Rectal smooth muscle tissue (tissue), 1 donor: Measurements from ENCODE around the gene OTUD7B.

ENCODE experiments used
- H3K27ac ChIP-seq: one replicate; pipeline ENCODE4 v1.7.0; 2013; ENCODE audit warnings: low read depth, low read length, inconsistent platforms
- H3K27me3 ChIP-seq: one replicate; pipeline ENCODE4 v1.7.0; 2013; ENCODE audit warnings: low read length; ENCODE audit not compliant: control insufficient read depth, insufficient read depth
- H3K36me3 ChIP-seq: one replicate; pipeline ENCODE4 v1.7.0; 2013; ENCODE audit warnings: low read length; ENCODE audit not compliant: control insufficient read depth, insufficient read depth
- H3K4me1 ChIP-seq: one replicate; pipeline ENCODE4 v1.7.0; 2013; ENCODE audit warnings: low read length; ENCODE audit not compliant: control insufficient read depth, insufficient read depth
- H3K4me3 ChIP-seq: one replicate; pipeline ENCODE4 v1.7.0; 2013; ENCODE audit warnings: low read length
- H3K9ac ChIP-seq: one replicate; pipeline ENCODE4 v1.7.0; 2013; ENCODE audit warnings: low read length

The OTUD7B gene

GRCh38 chr1:150020711-150021110 is 10.2 kb upstream of the OTUD7B start:
- no peak overlapping the region for H3K27ac ChIP-seq

GRCh38 chr1:150018165-150018564 is 7.6 kb upstream of the OTUD7B start:
- H3K27ac ChIP-seq = no peak overlapping the region
- H3K36me3 ChIP-seq = no peaks in the 10 kb centered on the region
- H3K9ac ChIP-seq = no peak overlapping the region
- H3K4me3 ChIP-seq = no peak overlapping the region
- H3K4me1 ChIP-seq = no peaks in the 10 kb centered on the region
- no peaks in the 10 kb centered on the region for H3K27me3 ChIP-seq

More at GRCh38 chr1:150020711-150021110, 10.2 kb upstream of the OTUD7B start:
- no peak overlapping the region for H3K4me3 ChIP-seq
- H3K36me3 ChIP-seq = no peaks in the 10 kb centered on the region
- no peaks in the 10 kb centered on the region for H3K27me3 ChIP-seq
- H3K9ac ChIP-seq = no peak overlapping the region
- no peaks in the 10 kb centered on the region for H3K4me1 ChIP-seq

GRCh38 chr1:150017206-150017750 is 6.8 kb upstream of the OTUD7B start:
- H3K27ac ChIP-seq = no peak overlapping the region
- no peak overlapping the region for H3K4me3 ChIP-seq
- no peaks in the 10 kb centered on the region for H3K4me1 ChIP-seq
- H3K9ac ChIP-seq = no peak overlapping the region
- H3K27me3 ChIP-seq = no peaks in the 10 kb centered on the region
- no peaks in the 10 kb centered on the region for H3K36me3 ChIP-seq

GRCh38 chr1:150015651-150016131 is 5.2 kb upstream of the OTUD7B start:
- H3K27ac ChIP-seq = no peak overlapping the region
- no peak overlapping the region for H3K4me3 ChIP-seq
- peaks cover 5% of the 10 kb centered on the region for H3K4me1 ChIP-seq
- H3K36me3 ChIP-seq = no peaks in the 10 kb centered on the region
- no peak overlapping the region for H3K9ac ChIP-seq
- H3K27me3 ChIP-seq = no peaks in the 10 kb centered on the region

DNA sequence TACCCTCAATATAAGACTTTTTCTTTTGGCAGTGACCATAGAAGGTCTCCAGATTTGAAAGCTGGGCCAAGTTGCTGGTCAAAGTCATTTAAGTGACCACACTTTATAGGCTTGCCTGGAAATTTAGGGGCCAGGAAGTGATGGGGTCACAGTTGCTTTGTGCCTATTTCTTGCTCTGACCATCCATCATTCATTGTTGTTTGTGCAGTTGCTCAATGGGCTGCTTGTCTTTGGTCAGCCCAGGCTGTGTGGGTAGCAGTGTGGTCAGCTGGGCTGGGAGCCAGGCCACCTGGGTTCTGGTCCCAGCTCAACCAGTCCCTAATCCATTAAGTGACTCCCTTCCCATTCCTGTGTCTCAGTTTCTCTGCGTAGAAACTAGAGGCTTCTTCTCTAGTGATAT is 2.1 kb upstream of the OTUD7B start:
- Histone ChIP-seq H3K27me3 (no peaks in the 10 kb centered on the region), H3K36me3 (no peaks in the 10 kb centered on the region), H3K4me1 (peaks cover 20% of the 10 kb centered on the region), H3K27ac (no peak overlapping the region), H3K9ac (no peak overlapping the region), H3K4me3 (no peak overlapping the region)

DNA sequence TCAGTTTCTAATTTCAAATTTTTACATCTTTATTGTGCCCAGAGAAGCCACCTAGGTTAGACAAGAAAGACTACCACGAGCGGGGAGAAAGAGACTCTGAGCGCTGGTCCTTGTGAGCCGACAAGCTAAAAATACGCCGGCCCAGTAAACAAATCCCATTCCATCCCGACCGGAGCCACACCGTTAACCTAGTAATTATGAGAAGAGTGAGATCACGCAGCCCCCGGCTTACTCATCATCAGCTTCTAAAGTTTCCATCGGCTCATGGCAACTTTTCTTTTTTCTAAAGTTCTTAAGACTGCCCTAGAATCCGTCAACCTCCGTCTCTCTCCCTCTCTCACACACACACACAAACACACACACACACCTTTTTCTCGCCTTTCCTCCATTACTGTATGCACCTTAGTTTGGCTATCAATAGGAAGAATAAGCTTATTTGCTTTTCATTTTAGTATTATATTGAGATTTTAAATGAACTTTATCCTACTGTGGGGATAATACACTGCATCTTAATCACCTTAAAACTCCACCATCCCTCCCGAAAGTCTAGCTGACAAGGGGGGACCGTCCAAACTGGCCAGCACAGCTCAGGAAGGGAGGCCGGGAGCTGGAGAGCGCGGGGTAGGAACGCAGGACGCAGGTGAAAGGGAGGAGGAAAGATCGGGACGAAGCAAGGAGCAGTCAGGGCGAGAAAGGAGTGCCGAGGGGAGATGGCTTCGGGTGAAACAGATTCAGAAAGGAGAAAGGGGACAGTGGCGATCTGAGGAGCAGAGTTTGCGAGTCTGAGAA is 728 bp downstream of the OTUD7B start:
- Histone ChIP-seq H3K9ac (peak overlapping the region; percentile 96), H3K27ac (peak overlapping the region; percentile 95), H3K36me3 (no peaks in the 10 kb centered on the region), H3K4me1 (peaks cover 27% of the 10 kb centered on the region), H3K4me3 (peak overlapping the region; percentile 97), H3K27me3 (no peaks in the 10 kb centered on the region)

DNA sequence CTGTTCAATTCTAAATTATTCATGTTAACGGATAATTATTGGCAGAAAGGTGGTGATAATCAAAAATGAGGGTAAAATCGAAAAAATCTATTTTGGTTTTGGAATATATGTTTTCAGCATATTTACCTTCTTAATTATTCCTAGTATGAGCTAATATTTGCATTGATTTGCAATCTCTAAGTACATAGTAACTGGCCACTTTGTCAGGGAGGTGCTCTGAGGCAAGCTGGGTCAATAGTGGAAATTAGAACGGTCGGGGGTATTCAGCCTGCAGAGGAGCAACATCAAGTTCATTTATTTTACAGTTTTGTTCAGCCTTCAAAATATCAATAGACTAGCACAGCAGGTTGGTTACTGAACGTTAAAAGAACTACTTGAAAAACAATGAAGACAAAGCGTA is 1.8 kb downstream of the OTUD7B start:
- H3K27me3 ChIP-seq = no peaks in the 10 kb centered on the region
- H3K27ac ChIP-seq = peak overlapping the region; percentile 95
- H3K9ac ChIP-seq = no peak overlapping the region
- peak overlapping the region; percentile 97 for H3K4me3 ChIP-seq
- peaks cover 27% of the 10 kb centered on the region for H3K4me1 ChIP-seq
- no peaks in the 10 kb centered on the region for H3K36me3 ChIP-seq

DNA sequence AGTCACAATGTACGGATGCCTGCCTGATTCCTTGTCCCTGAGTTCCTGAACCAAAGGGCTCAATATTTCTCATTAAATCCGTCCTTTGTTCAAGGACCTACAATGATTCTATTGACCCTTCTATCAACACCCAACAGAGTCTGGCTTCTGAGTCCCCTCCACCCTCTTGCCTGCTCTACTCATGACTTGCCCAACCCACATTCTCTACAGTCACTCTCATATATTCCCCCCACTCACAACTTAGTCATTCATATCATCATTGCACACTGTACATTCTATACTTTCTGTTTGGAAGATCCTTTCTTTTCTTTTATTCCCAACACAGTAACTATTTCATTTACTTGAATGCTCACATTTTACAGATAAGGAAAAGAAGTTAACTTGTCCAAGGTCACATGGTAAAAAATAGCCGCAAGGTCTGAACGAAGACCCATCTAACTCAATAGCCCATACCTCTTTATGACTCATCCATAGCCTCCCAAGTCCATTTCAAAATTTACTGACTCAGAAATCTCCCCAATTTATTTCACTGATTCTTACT is 3.6 kb downstream of the OTUD7B start:
- Histone ChIP-seq H3K4me3 (no peak overlapping the region), H3K27me3 (no peaks in the 10 kb centered on the region), H3K36me3 (peaks cover 3% of the 10 kb centered on the region), H3K27ac (peak overlapping the region; percentile 23), H3K9ac (no peak overlapping the region), H3K4me1 (peaks cover 27% of the 10 kb centered on the region)

- Histone ChIP-seq H3K36me3 (peaks cover 3% of the 10 kb centered on the region), H3K27ac (no peak overlapping the region), H3K4me3 (no peak overlapping the region), H3K27me3 (no peaks in the 10 kb centered on the region), H3K9ac (no peak overlapping the region), H3K4me1 (peaks cover 25% of the 10 kb centered on the region)
Measured at GRCh38 chr1:150005606-150006005, 4.9 kb downstream of the OTUD7B start.

DNA sequence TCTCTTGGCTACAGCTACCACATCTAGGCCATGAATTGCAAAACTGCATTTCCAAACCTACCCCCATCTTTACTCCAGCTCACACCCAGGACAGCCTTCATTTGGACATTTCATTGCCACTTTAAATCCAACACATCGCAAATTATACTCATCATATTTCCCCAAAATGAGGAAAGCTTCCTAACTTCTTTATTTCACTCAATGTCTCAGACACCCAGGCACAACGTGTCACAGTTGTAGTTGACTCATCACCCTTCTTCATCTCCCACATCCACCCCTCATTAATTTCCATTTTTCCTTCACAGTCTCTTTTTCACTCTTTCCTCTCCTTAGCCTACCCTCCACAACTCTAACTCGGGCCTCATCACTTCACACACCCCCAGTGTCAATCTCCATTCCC is 6.7 kb downstream of the OTUD7B start:
- no peak overlapping the region for H3K9ac ChIP-seq
- peaks cover 25% of the 10 kb centered on the region for H3K4me1 ChIP-seq

DNA sequence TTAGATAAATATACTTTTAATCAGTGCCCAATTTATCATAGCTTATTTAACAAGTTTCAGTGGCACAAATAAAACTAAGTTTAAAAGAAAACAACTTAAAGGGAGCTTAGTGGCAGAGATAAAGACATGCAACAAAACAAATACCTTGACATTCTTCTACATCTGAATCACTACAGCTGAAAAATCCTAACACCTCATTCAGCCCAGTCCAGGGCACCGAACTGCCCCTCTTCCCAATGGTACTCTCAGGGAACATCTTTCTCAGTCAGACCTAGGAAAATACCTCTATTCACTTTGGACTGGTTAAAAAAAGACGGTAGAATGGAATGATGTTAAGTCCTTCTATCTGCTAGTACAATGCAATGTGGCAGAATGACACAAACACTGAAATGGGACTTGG is 8.3 kb downstream of the OTUD7B start:
- peaks cover 3% of the 10 kb centered on the region for H3K36me3 ChIP-seq
- no peaks in the 10 kb centered on the region for H3K27me3 ChIP-seq

More for the DNA sequence above, 6.7 kb downstream of the OTUD7B start:
- Histone ChIP-seq H3K27me3 (no peaks in the 10 kb centered on the region), H3K4me3 (no peak overlapping the region), H3K36me3 (peaks cover 3% of the 10 kb centered on the region), H3K27ac (no peak overlapping the region)

DNA sequence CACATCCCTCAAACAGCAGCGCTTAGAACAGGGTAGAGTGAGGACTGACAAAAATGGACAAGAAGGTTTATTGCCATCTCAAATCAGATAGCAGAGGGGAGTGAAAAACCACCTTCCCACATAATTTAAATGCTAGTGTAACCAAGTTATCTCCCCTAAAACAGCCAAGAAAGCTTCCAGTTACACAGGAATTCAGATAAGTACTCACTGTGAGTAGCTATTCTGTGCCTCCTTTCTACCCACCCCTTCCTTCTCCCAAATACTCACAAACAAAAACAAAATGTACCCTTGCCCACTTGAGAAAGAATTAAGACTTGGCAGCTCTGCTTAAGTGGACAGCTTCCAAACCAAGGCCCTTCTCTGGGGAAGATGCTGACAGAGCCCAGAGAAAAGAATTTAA is 9.1 kb downstream of the OTUD7B start:
- H3K36me3 ChIP-seq = peaks cover 3% of the 10 kb centered on the region
- peaks cover 18% of the 10 kb centered on the region for H3K4me1 ChIP-seq
- H3K9ac ChIP-seq = no peak overlapping the region
- H3K27ac ChIP-seq = peak overlapping the region; percentile 14
- H3K4me3 ChIP-seq = no peak overlapping the region
- no peaks in the 10 kb centered on the region for H3K27me3 ChIP-seq

More for the DNA sequence above, 8.3 kb downstream of the OTUD7B start:
- Histone ChIP-seq H3K9ac (no peak overlapping the region), H3K4me1 (peaks cover 14% of the 10 kb centered on the region), H3K4me3 (no peak overlapping the region), H3K27ac (no peak overlapping the region)
